GM13976 (cell line): ENCODE results near the gene ETFBKMT.
"Not testable (repeated sequence)": the region's sequence is repeated elsewhere in the genome, so short reads cannot be mapped to it uniquely, and the experiment has no call there.

ENCODE experiments used
- DNase-seq: peaks from one replicate; pipeline ENCODE4 v3.0.0; 2012; ENCODE audit warnings: low spot score
- CTCF ChIP-seq: IDR thresholded peaks from 2 replicates; pipeline ENCODE4 v1.5.1; 2012; ENCODE audit warnings: borderline replicate concordance, mild to moderate bottlenecking; ENCODE audit not compliant: insufficient read depth; ENCODE audit errors: extremely low read depth, missing control alignments, control extremely low read depth
- in situ Hi-C: fragments of 300-500 bp; cut with MboI; formaldehyde crosslinking; loops from one replicate; pipeline ENCODE4 v1.12.0; 2022; ENCODE audit warnings: low sequenced_read_pairs, mixed read lengths, inconsistent platforms; ENCODE audit not compliant: unreplicated experiment

Gene ETFBKMT

DNA sequence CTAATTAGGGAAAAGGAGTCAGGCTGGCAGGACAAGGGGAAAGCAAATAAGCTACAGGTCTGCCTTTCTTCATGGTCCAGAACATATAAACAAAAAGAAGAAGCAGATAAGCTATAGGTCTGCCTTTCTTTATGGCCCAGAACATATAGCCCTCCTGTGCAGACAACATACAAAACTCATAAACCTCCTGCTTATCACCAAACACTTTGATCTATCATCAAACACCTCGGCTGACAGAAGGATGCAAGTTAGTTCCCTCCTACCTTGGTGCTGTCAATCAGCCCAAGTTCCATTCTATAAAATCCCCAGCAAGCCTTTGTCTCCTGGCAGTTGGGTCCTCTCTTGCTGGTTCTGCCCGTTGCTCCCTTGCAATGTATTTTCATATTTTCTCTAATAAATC lies 46.1 kb downstream of the ETFBKMT start:
- no peak for DNase-seq
- in situ Hi-C loops: no loop called here
- TF ChIP-seq CTCF: no peak

- DNase-seq: not testable (repeated sequence)
These were observed 48.6 kb downstream of the ETFBKMT start for GRCh38 chr12:31708118-31708517.

DNA sequence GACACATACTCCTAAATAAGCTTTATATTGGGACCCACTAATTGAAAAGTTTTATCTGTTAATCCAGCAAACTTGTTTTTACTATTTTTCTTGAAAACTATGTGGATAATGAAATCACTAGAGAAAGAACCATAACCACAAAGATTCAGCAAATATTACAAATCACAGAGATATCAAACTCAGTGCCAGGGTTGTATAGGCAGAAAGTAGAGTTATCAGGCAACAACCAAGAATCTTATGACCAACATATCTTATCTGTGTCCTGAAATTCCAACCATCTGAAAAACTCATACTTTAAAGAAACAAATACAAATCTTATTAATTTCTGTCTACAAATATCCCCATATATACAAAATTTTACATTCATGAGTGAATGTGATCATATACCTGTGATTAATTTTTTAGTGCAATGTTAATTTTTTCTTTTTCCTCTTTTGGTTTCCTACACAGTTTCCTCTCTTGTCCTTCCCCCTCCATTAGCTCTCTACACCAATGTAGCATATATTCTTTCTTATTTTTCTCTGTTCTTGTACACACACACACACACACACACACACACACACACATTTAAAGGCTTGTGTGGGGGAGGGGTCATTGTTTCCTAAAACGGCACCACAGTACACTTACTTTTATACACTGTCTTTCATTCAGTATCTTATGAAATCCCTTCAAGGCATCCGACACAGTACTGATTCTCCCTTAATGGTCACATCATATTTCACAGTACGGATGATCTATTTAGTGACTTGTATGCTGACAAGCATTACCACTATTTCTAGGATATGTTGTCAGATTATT lies 50.7 kb downstream of the ETFBKMT start:
- no peak for TF ChIP-seq CTCF
- DNase-seq: no peak
- in situ Hi-C loops: no loop called here

More at GRCh38 chr12:31708118-31708517, 48.6 kb downstream of the ETFBKMT start:
- in situ Hi-C loops: not testable (repeated sequence)

DNA sequence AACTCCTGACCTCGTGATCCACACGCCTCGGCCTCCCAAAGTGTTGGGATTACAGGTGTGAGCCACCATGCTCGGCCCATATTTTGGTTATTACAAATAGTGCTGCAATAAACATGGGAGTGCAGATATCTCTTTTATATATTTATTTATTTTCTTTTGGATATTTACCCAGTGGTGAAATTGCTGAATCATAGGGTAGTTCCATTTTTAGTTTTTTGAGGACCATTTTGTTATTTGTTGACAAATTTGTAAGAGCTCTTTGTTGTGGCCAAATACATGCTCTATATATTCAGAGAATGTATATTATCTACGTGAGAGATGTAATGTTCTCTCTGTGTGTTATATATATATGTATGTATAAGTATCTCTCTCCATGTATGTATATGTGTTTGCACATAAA lies 53.4 kb downstream of the ETFBKMT start:
- in situ Hi-C loops: no loop called here
- DNase-seq: no peak
- no peak for TF ChIP-seq CTCF

DNA sequence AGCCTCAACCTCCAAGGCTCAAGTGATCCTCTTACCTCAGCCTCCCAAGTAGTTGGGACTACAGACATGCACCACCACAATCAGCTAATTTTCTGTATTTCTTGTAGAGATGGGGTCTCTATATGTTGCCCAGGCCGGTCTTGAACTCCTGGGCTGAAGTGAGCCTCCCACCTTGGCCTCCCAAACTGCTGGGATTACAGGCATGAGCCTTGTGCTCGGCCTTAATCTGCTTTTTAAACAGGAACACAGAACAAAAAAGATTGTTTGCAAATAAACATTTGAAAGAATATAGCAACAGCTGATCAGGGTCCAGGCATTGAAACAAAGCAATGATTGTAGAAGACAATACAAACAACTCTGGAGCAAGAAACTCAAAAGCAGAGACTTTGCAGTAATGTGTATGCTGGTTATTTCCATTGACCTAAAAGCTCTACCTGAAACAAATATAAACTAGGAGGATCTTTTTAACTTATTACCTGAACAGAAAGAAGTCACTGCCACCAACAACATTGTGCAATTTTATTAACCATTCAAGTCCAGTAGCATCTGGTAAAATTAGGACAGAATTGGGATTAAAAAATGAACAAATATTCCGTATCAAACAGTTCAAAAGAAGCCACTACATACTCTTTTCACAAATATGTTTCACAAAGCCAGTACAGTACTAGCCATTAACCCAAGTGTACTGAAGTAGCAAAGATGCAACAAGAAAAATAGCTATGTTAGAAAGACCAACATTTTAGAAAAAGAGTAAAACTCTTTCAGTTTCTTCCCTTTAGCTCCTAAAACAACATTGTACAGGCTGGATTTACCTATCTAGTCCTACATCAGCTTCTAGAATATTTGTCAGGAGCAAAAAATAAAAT lies 55.2 kb downstream of the ETFBKMT start:
- DNase-seq: no peak
- in situ Hi-C loops: no loop called here
- TF ChIP-seq CTCF: no peak

GRCh38 chr12:31715283-31715825 lies 55.9 kb downstream of the ETFBKMT start:
- peak; percentile 59 for DNase-seq
- in situ Hi-C loops: no loop called here
- TF ChIP-seq CTCF: no peak

DNA sequence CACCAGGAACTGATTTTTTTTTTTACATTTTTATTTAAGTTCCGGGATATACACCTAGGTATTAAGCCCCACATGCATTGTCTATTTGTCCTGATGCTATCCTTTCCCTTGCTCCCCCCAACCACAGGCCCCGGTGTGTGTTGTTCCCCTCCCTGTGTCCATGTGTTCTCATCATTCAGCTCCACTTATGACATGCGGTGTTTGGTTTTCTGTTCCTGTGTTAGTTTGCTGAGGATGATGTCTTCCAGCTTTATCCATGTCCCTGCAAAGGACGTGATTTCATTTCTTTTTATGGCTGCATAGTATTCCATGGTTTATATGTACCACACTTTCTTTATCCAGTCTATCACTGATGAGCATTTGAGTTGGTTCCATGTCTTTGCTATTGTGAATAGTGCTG lies 57.5 kb downstream of the ETFBKMT start:
- in situ Hi-C loops, DNase-seq: not testable (repeated sequence)

GRCh38 chr12:31718542-31719198 lies 59.2 kb downstream of the ETFBKMT start:
- in situ Hi-C loops, DNase-seq: not testable (repeated sequence)
